PC-9 (cell line): ENCODE measurements around the gene B4GALNT1.

Experiments
- CTCF ChIP-seq: fragments of 200-600 bp; sonication (generic); conservative IDR thresholded peaks from 2 replicates; pipeline ENCODE4 v1.6.1; 2017; ENCODE audit warnings: mixed run types, antibody characterized with exemption, mild to moderate bottlenecking, moderate library complexity
- EZH2 ChIP-seq: fragments of 200-600 bp; sonication (generic); IDR thresholded peaks from 2 replicates; pipeline ENCODE4 v1.8.0; 2017; ENCODE audit warnings: antibody characterized with exemption, low read depth

GRCh38 chr12:57583008-57583831 lies 49.8 kb downstream of the B4GALNT1 start:
- TF ChIP-seq EZH2: no peak
- TF ChIP-seq CTCF: peak; percentile 96
